GM12892 (cell line): ENCODE measurements around the gene RTEL1.

ENCODE experiments used
- DNase-seq: peaks from one replicate; pipeline ENCODE4 v3.0.0; 2011; ENCODE audit not compliant: insufficient read length
- FAIRE-seq: peaks from 2 replicates; lab custom pipeline; 2011; peaks lifted over from hg19 to GRCh38; lab: Jason Lieb, UNC
- POLR2A ChIP-seq: IDR thresholded peaks from 2 replicates; pipeline ENCODE4 v1.6.1; 2011; ENCODE audit warnings: low read depth, low read length, control low read depth
- POLR2AphosphoS5 ChIP-seq: IDR thresholded peaks from 2 replicates; pipeline ENCODE4 v1.6.1; 2011; ENCODE audit warnings: low read depth, low read length, control low read depth
- TAF1 ChIP-seq: IDR thresholded peaks from 2 replicates; pipeline ENCODE4 v1.6.1; 2011; ENCODE audit warnings: low read depth, mild to moderate bottlenecking, control low read depth, low read length, borderline replicate concordance

The RTEL1 gene

GRCh38 chr20:63703976-63704748 lies 46.0 kb downstream of the RTEL1 start:
- TF ChIP-seq TAF1, result no peak
- no peak for TF ChIP-seq POLR2AphosphoS5
- TF ChIP-seq POLR2A, result no peak
- FAIRE-seq (no peak), DNase-seq (no peak)

- FAIRE-seq (no peak), DNase-seq (no peak)
- TF ChIP-seq TAF1, result no peak
- TF ChIP-seq POLR2A, result no peak
- TF ChIP-seq POLR2AphosphoS5, result no peak
Observed at GRCh38 chr20:63704749-63705117, 46.6 kb downstream of the RTEL1 start.

- no peak for TF ChIP-seq TAF1
- no peak for FAIRE-seq
- DNase-seq, result no peak
Observed at GRCh38 chr20:63705232-63706026, 47.3 kb downstream of the RTEL1 start.

GRCh38 chr20:63706027-63706695 lies 48.0 kb downstream of the RTEL1 start:
- FAIRE-seq (no peak), DNase-seq (no peak)
- no peak for TF ChIP-seq POLR2A
- no peak for TF ChIP-seq TAF1

GRCh38 chr20:63706852-63707557 lies 48.9 kb downstream of the RTEL1 start:
- FAIRE-seq (peak; percentile 84), DNase-seq (peak; percentile 60)
- TF ChIP-seq POLR2A, result no peak
- TF ChIP-seq POLR2AphosphoS5, result no peak
- TF ChIP-seq TAF1, result 0 out of 2 replicates have a peak, but pooled peaks have one; percentile 13

- DNase-seq (peak; percentile 90), FAIRE-seq (peak; percentile 95)
- TF ChIP-seq POLR2A, result peak; percentile 76; the same call in 1 of the 2 replicates
- TF ChIP-seq TAF1, result 0 out of 2 replicates have a peak, but pooled peaks have one; percentile 40
- no peak for TF ChIP-seq POLR2AphosphoS5
Observed at GRCh38 chr20:63707558-63708300, 49.6 kb downstream of the RTEL1 start, which contains the start of the genes ARFRP1 and ZGPAT. Gene ARFRP1, minus strand, starts transcription at chr20:63707976. Its CDS starts 885 bp downstream, at chr20:63707091. Gene ZGPAT, plus strand, starts transcription at chr20:63708039. Its CDS starts 542 bp downstream, at chr20:63708581.

- peak; percentile 39 for DNase-seq
- FAIRE-seq, result no peak
- TF ChIP-seq POLR2A, result no peak
- no peak for TF ChIP-seq POLR2AphosphoS5
- no peak for TF ChIP-seq TAF1
Observed at GRCh38 chr20:63708301-63709148, 50.4 kb downstream of the RTEL1 start.

GRCh38 chr20:63709149-63709527 lies 51.0 kb downstream of the RTEL1 start:
- TF ChIP-seq TAF1 (no peak), POLR2AphosphoS5 (no peak), POLR2A (no peak)
- no peak for FAIRE-seq
- no peak for DNase-seq

GRCh38 chr20:63711085-63711645 lies 53.1 kb downstream of the RTEL1 start:
- FAIRE-seq (no peak), DNase-seq (no peak)
- no peak for TF ChIP-seq POLR2A
- no peak for TF ChIP-seq TAF1
- TF ChIP-seq POLR2AphosphoS5, result no peak

- FAIRE-seq (no peak), DNase-seq (no peak)
- no peak for TF ChIP-seq TAF1
- no peak for TF ChIP-seq POLR2A
- TF ChIP-seq POLR2AphosphoS5, result no peak
Observed at GRCh38 chr20:63712191-63712590, 54.1 kb downstream of the RTEL1 start.
